HepG2 (cell line): ENCODE results near the gene GRK4. TPM values are rescaled to one million over a fixed set of nuclear protein-coding genes. Genes with fewer than 3 reads are reported as not detected.

Experiments used
- GABPB1 ChIP-seq: IDR thresholded peaks from 2 replicates; pipeline ENCODE4 v1.6.1; 2016; ENCODE audit warnings: mild to moderate bottlenecking, missing genetic modification reagents, moderate library complexity, missing compliant biosample characterization
- GATAD1 ChIP-seq: IDR thresholded peaks from 2 replicates; pipeline ENCODE4 v1.6.1; 2016; ENCODE audit warnings: missing genetic modification reagents, missing compliant biosample characterization
- KDM5B ChIP-seq: sonication (generic); formaldehyde crosslinking; IDR thresholded peaks from 2 replicates; pipeline ENCODE4 v1.4.0; 2020; ENCODE audit warnings: missing genetic modification reagents, mild to moderate bottlenecking, borderline replicate concordance
- NRL ChIP-seq: sonication (generic); formaldehyde crosslinking; IDR thresholded peaks from 2 replicates; pipeline ENCODE4 v1.5.0; 2020; ENCODE audit warnings: missing genetic modification reagents, mild to moderate bottlenecking, moderate library complexity, borderline replicate concordance
- ZFX ChIP-seq: sonication (generic); formaldehyde crosslinking; IDR thresholded peaks from 2 replicates; pipeline ENCODE4 v1.4.0; 2020; ENCODE audit warnings: mild to moderate bottlenecking, low read depth, missing genetic modification reagents, moderate library complexity
- ZKSCAN5 ChIP-seq: sonication (generic); formaldehyde crosslinking; IDR thresholded peaks from 2 replicates; pipeline ENCODE4 v1.5.1; 2020; ENCODE audit warnings: mild to moderate bottlenecking, missing genetic modification reagents
- ZNF382 ChIP-seq: sonication (generic); formaldehyde crosslinking; IDR thresholded peaks from 2 replicates; pipeline ENCODE4 v1.5.0; 2020; ENCODE audit warnings: missing genetic modification reagents, mild to moderate bottlenecking, borderline replicate concordance
- ZNF512 ChIP-seq: sonication (generic); formaldehyde crosslinking; IDR thresholded peaks from 2 replicates; pipeline ENCODE4 v1.4.0; 2020; ENCODE audit warnings: mild to moderate bottlenecking, missing genetic modification reagents
- ZNF646 ChIP-seq: sonication (generic); formaldehyde crosslinking; IDR thresholded peaks from 2 replicates; pipeline ENCODE4 v1.9.0; 2021; ENCODE audit warnings: mild to moderate bottlenecking, missing genetic modification reagents
- ZSCAN9 ChIP-seq: IDR thresholded peaks from 2 replicates; pipeline ENCODE4 v1.6.1; 2016; ENCODE audit warnings: borderline replicate concordance
- polyA plus RNA-seq, 8 experiments: library from polyadenylated mRNA; depleted of rRNA in 3 of 8; stranded (reverse) in 7 of 8; unstranded in 1 of 8; fragments of >200 nt; fragmentation: Illumina TruSeq in 4 of 8; extraction: Trizol in 4 of 8; gene quantifications; 2 replicates each; pipeline versions ENCODE4 v1.2.1 to v1.2.3, GENCODE V29; 2011 to 2016; ENCODE audit warnings: low read depth in 4 of 8, missing spikeins in 1 of 8, mixed read lengths in 1 of 8; ENCODE audit not compliant: insufficient read depth in 1 of 8
- total RNA-seq, 5 experiments: library from RNA; depleted of rRNA; stranded (reverse); fragments of >200 nt; fragmentation: Illumina TruSeq; extraction: Trizol; gene quantifications; 2 replicates each; pipeline ENCODE4 v1.2.3, GENCODE V29; 2016; ENCODE audit warnings: low read depth in 1 of 5
- TF ChIP-seq, protein P1 (sequence below): sonication (generic); formaldehyde crosslinking; IDR thresholded peaks from 2 replicates; pipeline ENCODE4 v1.5.1; 2020; ENCODE audit warnings: missing genetic modification reagents, mild to moderate bottlenecking, borderline replicate concordance
- TF ChIP-seq, protein P2 (sequence below): sonication (generic); formaldehyde crosslinking; IDR thresholded peaks from 2 replicates; pipeline ENCODE4 v1.8.0; 2022; ENCODE audit warnings: mild to moderate bottlenecking, missing genetic modification reagents, moderate library complexity
- TF ChIP-seq, protein P3 (sequence below): sonication (generic); formaldehyde crosslinking; IDR thresholded peaks from 2 replicates; pipeline ENCODE4 v1.8.1; 2023; ENCODE audit warnings: mild to moderate bottlenecking, moderate library complexity, missing genetic modification reagents

The GRK4 gene
- total and polyA plus RNA-seq, 2 of the 13 experiments (the other 11 are each of a cell fraction or from before 2014, with no cell fraction given): 1.8 to 2.0 TPM

DNA sequence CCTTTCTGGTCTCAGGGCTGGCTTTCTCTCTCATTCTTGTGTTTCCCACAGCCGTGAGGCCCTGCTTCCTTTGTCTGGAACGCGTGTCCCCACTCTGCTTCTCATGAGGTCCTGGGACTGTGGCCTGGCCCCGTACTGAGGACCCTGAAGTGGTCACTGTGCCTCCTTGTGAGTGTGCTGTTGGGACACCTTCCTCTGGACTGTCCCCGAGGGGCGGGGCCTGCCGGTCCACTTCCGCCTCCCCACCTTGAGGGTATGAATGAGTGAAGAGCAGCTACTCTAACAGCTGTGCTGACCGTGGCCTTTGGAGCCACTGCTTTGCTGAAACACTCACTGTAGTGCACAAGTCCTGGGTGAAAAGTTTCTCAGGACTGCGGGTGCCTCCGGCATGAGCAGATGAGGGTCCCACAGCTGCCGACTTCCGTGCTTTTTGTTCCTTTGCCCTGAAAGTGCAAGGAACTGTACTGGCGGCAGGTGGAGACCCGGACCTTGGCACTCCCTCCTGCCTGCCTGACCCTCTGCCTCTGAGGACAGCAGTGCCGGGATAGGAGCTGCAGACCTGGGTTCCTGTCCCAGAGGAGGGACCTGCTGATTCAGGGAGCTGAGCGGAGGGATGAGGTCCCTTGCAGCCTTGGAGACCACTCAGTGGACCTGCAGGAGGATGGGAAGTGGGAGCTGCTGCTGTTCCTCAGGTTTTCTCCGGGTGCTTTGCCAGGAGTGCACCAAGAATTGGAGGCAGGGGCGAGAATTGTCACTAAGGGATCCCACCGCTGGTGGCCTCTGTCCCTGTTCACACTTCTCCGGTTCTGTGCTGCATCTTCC, 73.0 kb downstream of the GRK4 start (continued):
- TF ChIP-seq, protein P1, sequence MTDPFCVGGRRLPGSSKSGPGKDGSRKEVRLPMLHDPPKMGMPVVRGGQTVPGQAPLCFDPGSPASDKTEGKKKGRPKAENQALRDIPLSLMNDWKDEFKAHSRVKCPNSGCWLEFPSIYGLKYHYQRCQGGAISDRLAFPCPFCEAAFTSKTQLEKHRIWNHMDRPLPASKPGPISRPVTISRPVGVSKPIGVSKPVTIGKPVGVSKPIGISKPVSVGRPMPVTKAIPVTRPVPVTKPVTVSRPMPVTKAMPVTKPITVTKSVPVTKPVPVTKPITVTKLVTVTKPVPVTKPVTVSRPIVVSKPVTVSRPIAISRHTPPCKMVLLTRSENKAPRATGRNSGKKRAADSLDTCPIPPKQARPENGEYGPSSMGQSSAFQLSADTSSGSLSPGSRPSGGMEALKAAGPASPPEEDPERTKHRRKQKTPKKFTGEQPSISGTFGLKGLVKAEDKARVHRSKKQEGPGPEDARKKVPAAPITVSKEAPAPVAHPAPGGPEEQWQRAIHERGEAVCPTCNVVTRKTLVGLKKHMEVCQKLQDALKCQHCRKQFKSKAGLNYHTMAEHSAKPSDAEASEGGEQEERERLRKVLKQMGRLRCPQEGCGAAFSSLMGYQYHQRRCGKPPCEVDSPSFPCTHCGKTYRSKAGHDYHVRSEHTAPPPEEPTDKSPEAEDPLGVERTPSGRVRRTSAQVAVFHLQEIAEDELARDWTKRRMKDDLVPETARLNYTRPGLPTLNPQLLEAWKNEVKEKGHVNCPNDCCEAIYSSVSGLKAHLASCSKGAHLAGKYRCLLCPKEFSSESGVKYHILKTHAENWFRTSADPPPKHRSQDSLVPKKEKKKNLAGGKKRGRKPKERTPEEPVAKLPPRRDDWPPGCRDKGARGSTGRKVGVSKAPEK (CRISPR knock-in tag): no peak
- TF ChIP-seq ZNF512 (CRISPR knock-in tag) (no peak), ZSCAN9 (CRISPR knock-in tag) (0 out of 2 replicates have a peak, but pooled peaks have one; percentile 49), KDM5B (no peak), GABPB1 (CRISPR knock-in tag) (peak; percentile 80), ZFX (peak; percentile 52), GATAD1 (CRISPR knock-in tag) (0 out of 2 replicates have a peak, but pooled peaks have one; percentile 15), ZNF646 (no peak), ZNF382 (no peak), ZKSCAN5 (no peak), NRL (CRISPR knock-in tag) (no peak)
- TF ChIP-seq, protein P2, sequence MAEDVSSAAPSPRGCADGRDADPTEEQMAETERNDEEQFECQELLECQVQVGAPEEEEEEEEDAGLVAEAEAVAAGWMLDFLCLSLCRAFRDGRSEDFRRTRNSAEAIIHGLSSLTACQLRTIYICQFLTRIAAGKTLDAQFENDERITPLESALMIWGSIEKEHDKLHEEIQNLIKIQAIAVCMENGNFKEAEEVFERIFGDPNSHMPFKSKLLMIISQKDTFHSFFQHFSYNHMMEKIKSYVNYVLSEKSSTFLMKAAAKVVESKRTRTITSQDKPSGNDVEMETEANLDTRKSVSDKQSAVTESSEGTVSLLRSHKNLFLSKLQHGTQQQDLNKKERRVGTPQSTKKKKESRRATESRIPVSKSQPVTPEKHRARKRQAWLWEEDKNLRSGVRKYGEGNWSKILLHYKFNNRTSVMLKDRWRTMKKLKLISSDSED (CRISPR knock-in tag): no peak
- TF ChIP-seq, protein P3, sequence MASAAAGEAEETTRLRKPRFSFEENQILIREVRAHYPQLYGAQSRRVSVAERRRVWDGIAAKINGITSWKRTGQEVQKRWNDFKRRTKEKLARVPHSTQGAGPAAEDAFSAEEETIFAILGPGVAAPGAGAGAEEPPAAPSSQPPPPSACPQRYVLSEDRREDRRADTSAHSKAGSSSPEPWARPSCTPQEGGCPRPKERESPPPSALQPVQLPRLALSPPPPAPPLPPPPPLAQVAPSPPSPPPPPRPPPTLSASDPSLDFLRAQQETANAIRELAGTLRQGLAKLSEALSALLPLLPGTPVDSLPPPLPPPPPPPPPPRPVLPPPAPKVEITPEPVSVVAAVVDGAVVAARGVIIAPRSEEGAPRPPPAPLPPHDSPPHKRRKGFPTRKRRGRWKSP (CRISPR knock-in tag): 0 out of 2 replicates have a peak, but pooled peaks have one; percentile 48
